ENCODE data around the gene MUC4. TPM values are rescaled to one million over a fixed set of nuclear protein-coding genes. Genes with fewer than 3 reads are reported as not detected.

Gene MUC4
- total and polyA plus RNA-seq, 2 experiments from 2014 or later = not detected

- DNase-seq = peak; percentile 31
- in situ Hi-C loops (cut with MboI) = loop anchor here (10.0 kb wide), 1 partner anchor 266 kb away; no protein-coding TSS in a partner anchor
- Histone ChIP-seq H2AFZ (no peak overlapping the region), H3K4me1 (ENCODE audit: insufficient read depth) (no peaks in the 10 kb centered on the region), H3K9me2 (ENCODE audit: insufficient read depth) (0 out of 2 replicates have a peak, but pooled peaks cover 3% of the 10 kb centered on the region), H3K27me3 (replicated peaks; ENCODE audit: insufficient read depth) (no peaks in the 10 kb centered on the region), H3K79me2 (ENCODE audit: insufficient read depth) (no peaks in the 10 kb centered on the region), H3K9ac (no peak overlapping the region), H4K20me1 (ENCODE audit: insufficient read depth) (no peaks in the 10 kb centered on the region), H3K9me3 (ENCODE audit: low read depth) (no peaks in the 10 kb centered on the region), H3K36me3 (ENCODE audit: low read depth) (no peaks in the 10 kb centered on the region), H3F3A (ENCODE audit: insufficient read depth) (no peaks in the 10 kb centered on the region), H3K4me2 (ENCODE audit: unreplicated experiment) (no peak overlapping the region), H3K27ac (no peak overlapping the region), H3K4me3 (no peak overlapping the region)
- 75 to 83% methylated on average over 6 of the region's 6 CpGs for WGBS, 2 experiments (ENCODE audit: low coverage in 1 of 2, low lambda C conversion rate in 2 of 2, missing lambda C conversion rate in 2 of 2)
- TF ChIP-seq EZH2 (IDR thresholded peaks at IDR 0.05; ENCODE audit: insufficient read depth, poor library complexity, severe bottlenecking) (no peak), EZH2phosphoT487 (IDR thresholded peaks at IDR 0.05; ENCODE audit: insufficient read depth, low read depth) (no peak)
Measured at GRCh38 chr3:195708626-195709481, 102.9 kb downstream of the MUC4 start.

- no peak overlapping the region for H3K4me2 ChIP-seq (ENCODE audit: unreplicated experiment)
- in situ Hi-C loops (cut with MboI) = loop anchor here (10.0 kb wide), 1 partner anchor 267 kb away; no protein-coding TSS in a partner anchor
Measured at GRCh38 chr3:195708061-195708460, 103.7 kb downstream of the MUC4 start.

GRCh38 chr3:195705081-195705991 is 106.4 kb downstream of the MUC4 start:
- TF ChIP-seq EZH2phosphoT487 (IDR thresholded peaks at IDR 0.05; ENCODE audit: insufficient read depth, low read depth) = no peak
- TF ChIP-seq EZH2 (IDR thresholded peaks at IDR 0.05; ENCODE audit: insufficient read depth, poor library complexity, severe bottlenecking) = no peak
- Histone ChIP-seq H3K4me1 (ENCODE audit: insufficient read depth) (no peaks in the 10 kb centered on the region), H2AFZ (no peak overlapping the region), H3K4me2 (ENCODE audit: unreplicated experiment) (no peak overlapping the region), H3K27me3 (replicated peaks; ENCODE audit: insufficient read depth) (no peaks in the 10 kb centered on the region), H3K79me2 (ENCODE audit: insufficient read depth) (no peaks in the 10 kb centered on the region), H3K9me2 (ENCODE audit: insufficient read depth) (0 out of 2 replicates have a peak, but pooled peaks cover 3% of the 10 kb centered on the region), H3K27ac (no peak overlapping the region), H3K4me3 (no peak overlapping the region), H3K36me3 (ENCODE audit: low read depth) (no peaks in the 10 kb centered on the region), H3F3A (ENCODE audit: insufficient read depth) (no peaks in the 10 kb centered on the region), H3K9ac (no peak overlapping the region), H3K9me3 (ENCODE audit: low read depth) (no peaks in the 10 kb centered on the region), H4K20me1 (ENCODE audit: insufficient read depth) (no peaks in the 10 kb centered on the region)
- no peak for DNase-seq
- in situ Hi-C loops (cut with MboI) = loop anchor here (10.0 kb wide), 1 partner anchor 269 kb away; no protein-coding TSS in a partner anchor
- 69 to 77% methylated on average over 9 of the region's 9 CpGs for WGBS, 2 experiments (ENCODE audit: low coverage in 1 of 2, low lambda C conversion rate in 2 of 2, missing lambda C conversion rate in 2 of 2)

More at GRCh38 chr3:195708061-195708460, 103.7 kb downstream of the MUC4 start:
- H3K27ac ChIP-seq = no peak overlapping the region
- no peaks in the 10 kb centered on the region for H3K79me2 ChIP-seq (ENCODE audit: insufficient read depth)
- 74 to 78% methylated on average over 6 of the region's 6 CpGs for WGBS, 2 experiments (ENCODE audit: low coverage in 1 of 2, low lambda C conversion rate in 2 of 2, missing lambda C conversion rate in 2 of 2)
- no peaks in the 10 kb centered on the region for H3F3A ChIP-seq (ENCODE audit: insufficient read depth)
- TF ChIP-seq EZH2 (IDR thresholded peaks at IDR 0.05; ENCODE audit: insufficient read depth, poor library complexity, severe bottlenecking) (no peak), EZH2phosphoT487 (IDR thresholded peaks at IDR 0.05; ENCODE audit: insufficient read depth, low read depth) (no peak)
- no peaks in the 10 kb centered on the region for H3K36me3 ChIP-seq (ENCODE audit: low read depth)
- 0 out of 2 replicates have a peak, but pooled peaks cover 3% of the 10 kb centered on the region for H3K9me2 ChIP-seq (ENCODE audit: insufficient read depth)
- no peaks in the 10 kb centered on the region for H3K9me3 ChIP-seq (ENCODE audit: low read depth)
- no peaks in the 10 kb centered on the region for H4K20me1 ChIP-seq (ENCODE audit: insufficient read depth)
- no peak overlapping the region for H3K9ac ChIP-seq
- no peak overlapping the region for H2AFZ ChIP-seq
- no peaks in the 10 kb centered on the region for H3K4me1 ChIP-seq (ENCODE audit: insufficient read depth)
- no peaks in the 10 kb centered on the region for H3K27me3 ChIP-seq (replicated peaks; ENCODE audit: insufficient read depth)
- H3K4me3 ChIP-seq = no peak overlapping the region
- DNase-seq = no peak

- H3K27ac ChIP-seq = no peak overlapping the region
- H3K9me2 ChIP-seq (ENCODE audit: insufficient read depth) = 0 out of 2 replicates have a peak, but pooled peaks cover 2% of the 10 kb centered on the region
- H3K4me2 ChIP-seq (ENCODE audit: unreplicated experiment) = no peak overlapping the region
- H3K36me3 ChIP-seq (ENCODE audit: low read depth) = no peaks in the 10 kb centered on the region
- no peaks in the 10 kb centered on the region for H3F3A ChIP-seq (ENCODE audit: insufficient read depth)
- no peak overlapping the region for H3K4me3 ChIP-seq
- H3K79me2 ChIP-seq (ENCODE audit: insufficient read depth) = no peaks in the 10 kb centered on the region
- H3K9me3 ChIP-seq (ENCODE audit: low read depth) = no peaks in the 10 kb centered on the region
- H4K20me1 ChIP-seq (ENCODE audit: insufficient read depth) = no peaks in the 10 kb centered on the region
- no peak for TF ChIP-seq EZH2 (IDR thresholded peaks at IDR 0.05; ENCODE audit: insufficient read depth, poor library complexity, severe bottlenecking)
- no peak for TF ChIP-seq EZH2phosphoT487 (IDR thresholded peaks at IDR 0.05; ENCODE audit: insufficient read depth, low read depth)
- in situ Hi-C loops (cut with MboI) = loop anchor here (10.0 kb wide), 1 partner anchor 270 kb away; no protein-coding TSS in a partner anchor
- H3K9ac ChIP-seq = no peak overlapping the region
- no peak for DNase-seq
- 49 to 50% methylated on average over 9 of the region's 9 CpGs for WGBS, 2 experiments (ENCODE audit: low coverage in 1 of 2, low lambda C conversion rate in 2 of 2, missing lambda C conversion rate in 2 of 2)
- no peaks in the 10 kb centered on the region for H3K4me1 ChIP-seq (ENCODE audit: insufficient read depth)
- H3K27me3 ChIP-seq (replicated peaks; ENCODE audit: insufficient read depth) = no peaks in the 10 kb centered on the region
- no peak overlapping the region for H2AFZ ChIP-seq
Measured at GRCh38 chr3:195704433-195704999, 107.2 kb downstream of the MUC4 start.
